Mesenchymal stem cell (in vitro differentiated cells and primary cell): ENCODE data around the gene PLPP2.
A peak's percentile ranks its signal among the peaks of the same experiment; 100 is the strongest.

ENCODE experiments used
- DNase-seq: peaks from one replicate; pipeline ENCODE4 v3.0.0-alpha.2; 2013
- H2AFZ ChIP-seq: one replicate; pipeline ENCODE4 v1.6.1; 2013; ENCODE audit warnings: low read depth, mild to moderate bottlenecking, control low read depth, inconsistent platforms, low read length, moderate library complexity
- H2AK5ac ChIP-seq: 2 replicates; pipeline ENCODE4 v1.6.1; 2013; ENCODE audit warnings: low read length, moderate library complexity, mild to moderate bottlenecking, inconsistent platforms; ENCODE audit not compliant: severe bottlenecking
- H2BK120ac ChIP-seq: one replicate; pipeline ENCODE4 v1.6.1; 2013; ENCODE audit warnings: low read depth, mild to moderate bottlenecking, inconsistent platforms, low read length, moderate library complexity
- H2BK12ac ChIP-seq, 2 experiments: one replicate each; pipeline ENCODE4 v1.6.1; 2013; ENCODE audit warnings: inconsistent platforms in 2 of 2, low read length in 2 of 2, mild to moderate bottlenecking in 2 of 2, moderate library complexity in 2 of 2, control low read depth in 1 of 2
- H2BK15ac ChIP-seq: one replicate; pipeline ENCODE4 v1.6.1; 2013; ENCODE audit warnings: mild to moderate bottlenecking, low read depth, inconsistent platforms; ENCODE audit not compliant: poor library complexity, severe bottlenecking
- H2BK5ac ChIP-seq: 2 replicates; pipeline ENCODE4 v1.6.1; 2013; ENCODE audit warnings: low read depth, mild to moderate bottlenecking, low read length, control low read depth, inconsistent platforms; ENCODE audit not compliant: poor library complexity, severe bottlenecking
- H3K14ac ChIP-seq, 2 experiments: one replicate each; pipeline ENCODE4 v1.6.1; 2013; ENCODE audit warnings: inconsistent platforms in 2 of 2, low read length in 2 of 2, control low read depth in 1 of 2, mild to moderate bottlenecking in 1 of 2, moderate library complexity in 1 of 2
- H3K18ac ChIP-seq, 2 experiments: one replicate each; pipeline ENCODE4 v1.6.1; 2013; ENCODE audit warnings: inconsistent platforms in 2 of 2, low read length in 2 of 2, control low read depth in 1 of 2, low read depth in 1 of 2, mild to moderate bottlenecking in 1 of 2
- H3K23ac ChIP-seq, 2 experiments: one replicate each; pipeline ENCODE4 v1.6.1; 2013; ENCODE audit warnings: inconsistent platforms in 2 of 2, low read length in 2 of 2, mild to moderate bottlenecking in 2 of 2, moderate library complexity in 2 of 2, control low read depth in 1 of 2
- H3K27ac ChIP-seq: 2 replicates; pipeline ENCODE4 v1.5.1; 2013; ENCODE audit warnings: mild to moderate bottlenecking, moderate library complexity, low read length, control low read depth, inconsistent platforms; ENCODE audit not compliant: poor library complexity, severe bottlenecking
- H3K27me3 ChIP-seq, 2 experiments: 2 replicates each; pipeline versions ENCODE4 v1.6.1 to v1.7.0; 2013; ENCODE audit warnings: low read length in 2 of 2, mild to moderate bottlenecking in 2 of 2, moderate library complexity in 2 of 2, control low read depth in 1 of 2, inconsistent platforms in 1 of 2; ENCODE audit not compliant: control insufficient read depth in 1 of 2, insufficient read depth in 1 of 2
- H3K36me3 ChIP-seq, 2 experiments: 2 replicates each; pipeline versions ENCODE4 v1.6.1 to v1.7.0; 2013; ENCODE audit warnings: low read length in 2 of 2, control low read depth in 1 of 2, inconsistent platforms in 1 of 2, low read depth in 1 of 2, mild to moderate bottlenecking in 1 of 2; ENCODE audit not compliant: insufficient read depth in 2 of 2, control insufficient read depth in 1 of 2
- H3K4ac ChIP-seq, 2 experiments: one replicate each; pipeline ENCODE4 v1.6.1; 2013; ENCODE audit warnings: inconsistent platforms in 2 of 2, low read length in 2 of 2, mild to moderate bottlenecking in 2 of 2, moderate library complexity in 2 of 2, control low read depth in 1 of 2, low read depth in 1 of 2
- H3K4me1 ChIP-seq: 2 replicates; pipeline ENCODE4 v1.6.1; 2013; ENCODE audit warnings: low read depth, low read length, control low read depth; ENCODE audit not compliant: control insufficient read depth, insufficient read depth
- H3K4me2 ChIP-seq: 2 replicates; pipeline ENCODE4 v1.6.1; 2013; ENCODE audit warnings: low read length, mild to moderate bottlenecking, inconsistent platforms; ENCODE audit not compliant: poor library complexity, severe bottlenecking
- H3K4me3 ChIP-seq, 2 experiments: 2 replicates each; pipeline versions ENCODE4 v1.5.1 to v1.7.0; 2013; ENCODE audit warnings: low read length in 2 of 2, mild to moderate bottlenecking in 2 of 2, control low read depth in 1 of 2, low read depth in 1 of 2; ENCODE audit not compliant: insufficient read depth in 1 of 2
- H3K79me1 ChIP-seq: replicated peaks from 2 replicates; pipeline ENCODE4 v1.6.1; 2013; ENCODE audit warnings: mild to moderate bottlenecking, control low read depth, low read length, inconsistent platforms; ENCODE audit not compliant: poor library complexity, severe bottlenecking
- H3K9ac ChIP-seq: 2 replicates; pipeline ENCODE4 v1.7.0; 2013; ENCODE audit warnings: mild to moderate bottlenecking, low read length, moderate library complexity
- H3K9me3 ChIP-seq: 2 replicates; pipeline ENCODE4 v1.7.0; 2013; ENCODE audit warnings: mild to moderate bottlenecking, low read length; ENCODE audit not compliant: control insufficient read depth
- H4K8ac ChIP-seq: one replicate; pipeline ENCODE4 v1.6.1; 2013; ENCODE audit warnings: inconsistent platforms, mild to moderate bottlenecking, low read length, moderate library complexity
- H4K91ac ChIP-seq: one replicate; pipeline ENCODE4 v1.6.1; 2013; ENCODE audit warnings: mild to moderate bottlenecking, low read length, inconsistent platforms
- WGBS: methylation state at CpG from one replicate; pipeline ENCODE4 v1.1.7; 2013; ENCODE audit warnings: mixed read lengths; 5-methylcytosine and 5-hydroxymethylcytosine counted together

PLPP2 gene

GRCh38 chr19:277581-278165 lies 13.5 kb downstream of the PLPP2 start:
- 50% methylated on average over 21 of the region's 21 CpGs for WGBS
- Histone ChIP-seq H2BK120ac (no peak overlapping the region), H3K79me1 (no peaks in the 10 kb centered on the region), H2BK5ac (no peak overlapping the region), H2BK15ac (no peak overlapping the region), H3K4me3 (no peak overlapping the region), H3K4ac (no peak overlapping the region), H3K36me3 (peaks cover 0 to 15% of the 10 kb centered on the region in 2 experiments), H3K14ac (no peak overlapping the region), H3K4me2 (no peak overlapping the region), H4K8ac (no peak overlapping the region), H2BK12ac (no peak overlapping the region), H2AFZ (no peak overlapping the region), H3K4me1 (peaks cover 1% of the 10 kb centered on the region), H3K23ac (no peak overlapping the region), H4K91ac (no peak overlapping the region), H3K9ac (no peak overlapping the region), H2AK5ac (no peak overlapping the region), H3K27ac (no peak overlapping the region), H3K9me3 (no peaks in the 10 kb centered on the region), H3K27me3 (peaks cover 13 to 48% of the 10 kb centered on the region in 2 experiments), H3K18ac (no peak overlapping the region)
- peak; percentile 34 for DNase-seq

GRCh38 chr19:277131-277530 lies 14.1 kb downstream of the PLPP2 start:
- H2BK120ac ChIP-seq: no peak overlapping the region
- 73% methylated on average over 7 of the region's 7 CpGs for WGBS
- H3K27ac ChIP-seq: no peak overlapping the region
- no peak overlapping the region for H3K4me2 ChIP-seq
- peaks cover 0 to 15% of the 10 kb centered on the region in 2 experiments for H3K36me3 ChIP-seq
- no peak overlapping the region for H3K14ac ChIP-seq
- H3K27me3 ChIP-seq: peaks cover 13 to 48% of the 10 kb centered on the region in 2 experiments
- H3K4ac ChIP-seq: no peak overlapping the region
- no peak overlapping the region for H3K4me3 ChIP-seq
- no peak overlapping the region for H2AK5ac ChIP-seq
- no peak overlapping the region for H2BK5ac ChIP-seq
- H3K4me1 ChIP-seq: peaks cover 1% of the 10 kb centered on the region
- no peak overlapping the region for H2BK12ac ChIP-seq
- H4K91ac ChIP-seq: no peak overlapping the region
- no peaks in the 10 kb centered on the region for H3K79me1 ChIP-seq
- H3K18ac ChIP-seq: no peak overlapping the region
- H3K9ac ChIP-seq: no peak overlapping the region
- H2AFZ ChIP-seq: no peak overlapping the region
- H4K8ac ChIP-seq: no peak overlapping the region
- no peak overlapping the region for H3K23ac ChIP-seq
- no peak overlapping the region for H2BK15ac ChIP-seq
- DNase-seq: no peak
- no peaks in the 10 kb centered on the region for H3K9me3 ChIP-seq

- 91% methylated on average over 14 of the region's 19 CpGs for WGBS
- no peaks in the 10 kb centered on the region for H3K9me3 ChIP-seq
- H4K8ac ChIP-seq: no peak overlapping the region
- no peak overlapping the region for H3K4ac ChIP-seq
- H2AFZ ChIP-seq: no peak overlapping the region
- no peaks in the 10 kb centered on the region for H3K79me1 ChIP-seq
- H2BK15ac ChIP-seq: no peak overlapping the region
- no peak overlapping the region for H3K27ac ChIP-seq
- no peak overlapping the region for H3K23ac ChIP-seq
- peaks cover 13 to 52% of the 10 kb centered on the region in 2 experiments for H3K27me3 ChIP-seq
- peaks cover 0 to 8% of the 10 kb centered on the region in 2 experiments for H3K36me3 ChIP-seq
- no peak overlapping the region for H2AK5ac ChIP-seq
- no peak overlapping the region for H3K14ac ChIP-seq
- H3K4me2 ChIP-seq: no peak overlapping the region
- H2BK120ac ChIP-seq: no peak overlapping the region
- no peak overlapping the region for H3K9ac ChIP-seq
- no peak for DNase-seq
- H4K91ac ChIP-seq: no peak overlapping the region
- no peak overlapping the region for H2BK12ac ChIP-seq
- H2BK5ac ChIP-seq: no peak overlapping the region
- H3K4me3 ChIP-seq: no peak overlapping the region
- H3K4me1 ChIP-seq: peaks cover 1% of the 10 kb centered on the region
- H3K18ac ChIP-seq: no peak overlapping the region
Measured at GRCh38 chr19:275958-276646, 15.1 kb downstream of the PLPP2 start.

- no peak overlapping the region for H3K4me2 ChIP-seq
- H3K36me3 ChIP-seq: peaks cover 0 to 6% of the 10 kb centered on the region in 2 experiments
- no peak overlapping the region for H2BK5ac ChIP-seq
- no peak overlapping the region for H3K14ac ChIP-seq
- H3K27me3 ChIP-seq: peaks cover 13 to 42% of the 10 kb centered on the region in 2 experiments
- 90% methylated on average over 9 of the region's 9 CpGs for WGBS
- H4K91ac ChIP-seq: no peak overlapping the region
- H3K4me3 ChIP-seq: no peak overlapping the region
- H3K23ac ChIP-seq: no peak overlapping the region
- no peak overlapping the region for H2BK120ac ChIP-seq
- H3K4me1 ChIP-seq: peaks cover 1% of the 10 kb centered on the region
- no peak overlapping the region for H3K18ac ChIP-seq
- no peak overlapping the region for H2BK15ac ChIP-seq
- H2BK12ac ChIP-seq: no peak overlapping the region
- no peak overlapping the region for H2AFZ ChIP-seq
- no peak overlapping the region for H3K27ac ChIP-seq
- no peak overlapping the region for H3K4ac ChIP-seq
- no peak overlapping the region for H4K8ac ChIP-seq
- no peak overlapping the region for H3K9ac ChIP-seq
- H3K9me3 ChIP-seq: no peaks in the 10 kb centered on the region
- DNase-seq: no peak
- no peaks in the 10 kb centered on the region for H3K79me1 ChIP-seq
- H2AK5ac ChIP-seq: no peak overlapping the region
Measured at GRCh38 chr19:275000-275399, 16.2 kb downstream of the PLPP2 start.
